Loucy (cell line): Measurements from ENCODE around the gene PSMD1.

ENCODE experiments used
- CTCF ChIP-seq: fragments of 200-600 bp; sonication (generic); conservative IDR thresholded peaks from 2 replicates; pipeline ENCODE4 v1.5.1; 2014; ENCODE audit warnings: mild to moderate bottlenecking, antibody characterized with exemption, low read length
- EZH2phosphoT487 ChIP-seq: fragments of 200-600 bp; IDR thresholded peaks from 2 replicates; pipeline ENCODE4 v1.6.1; 2018; ENCODE audit warnings: antibody characterized with exemption, mild to moderate bottlenecking, moderate library complexity, borderline replicate concordance

- TF ChIP-seq CTCF (no peak), EZH2phosphoT487 (no peak)
These were observed 2.8 kb upstream of the PSMD1 start for GRCh38 chr2:231053846-231054245.
